DND-41 (cell line): ENCODE measurements around the gene NMUR2.

Experiments
- CTCF ChIP-seq: IDR thresholded peaks from 2 replicates; pipeline ENCODE4 v1.5.1; 2012; ENCODE audit warnings: borderline replicate concordance, low read length, moderate library complexity, mild to moderate bottlenecking; ENCODE audit not compliant: poor library complexity, severe bottlenecking; ENCODE audit errors: extremely low read depth
- EZH2 ChIP-seq: IDR thresholded peaks from 3 replicates; pipeline ENCODE4 v1.6.1; 2012; ENCODE audit warnings: borderline replicate concordance, low read depth, mild to moderate bottlenecking, moderate library complexity, low read length, inconsistent platforms; ENCODE audit not compliant: severe bottlenecking

DNA sequence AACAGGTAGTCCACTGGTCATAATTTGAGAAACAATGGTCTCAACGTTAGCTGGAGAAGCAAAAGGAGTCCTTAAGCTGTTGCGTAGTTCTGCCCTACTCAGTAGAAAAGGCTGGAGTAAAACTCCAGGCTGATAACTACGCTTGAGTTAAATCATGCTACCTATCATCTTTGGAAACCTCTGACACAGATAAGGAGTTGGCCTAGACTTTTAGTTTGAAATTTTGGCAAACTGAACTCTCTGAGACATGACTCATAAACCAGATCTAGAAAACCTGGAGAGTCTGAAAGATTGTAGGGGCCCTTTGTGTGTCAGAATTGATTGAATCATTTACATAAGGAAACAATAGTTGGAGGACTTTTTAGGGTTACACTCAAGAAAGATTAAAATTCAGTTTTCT is 26.3 kb downstream of the NMUR2 start:
- no peak for TF ChIP-seq CTCF
- no peak for TF ChIP-seq EZH2
